Measurements from ENCODE around the gene HEBP2.
"Not testable (repeated sequence)": the region's sequence is repeated elsewhere in the genome, so short reads cannot be mapped to it uniquely, and the experiment has no call there.

HEBP2 gene

DNA sequence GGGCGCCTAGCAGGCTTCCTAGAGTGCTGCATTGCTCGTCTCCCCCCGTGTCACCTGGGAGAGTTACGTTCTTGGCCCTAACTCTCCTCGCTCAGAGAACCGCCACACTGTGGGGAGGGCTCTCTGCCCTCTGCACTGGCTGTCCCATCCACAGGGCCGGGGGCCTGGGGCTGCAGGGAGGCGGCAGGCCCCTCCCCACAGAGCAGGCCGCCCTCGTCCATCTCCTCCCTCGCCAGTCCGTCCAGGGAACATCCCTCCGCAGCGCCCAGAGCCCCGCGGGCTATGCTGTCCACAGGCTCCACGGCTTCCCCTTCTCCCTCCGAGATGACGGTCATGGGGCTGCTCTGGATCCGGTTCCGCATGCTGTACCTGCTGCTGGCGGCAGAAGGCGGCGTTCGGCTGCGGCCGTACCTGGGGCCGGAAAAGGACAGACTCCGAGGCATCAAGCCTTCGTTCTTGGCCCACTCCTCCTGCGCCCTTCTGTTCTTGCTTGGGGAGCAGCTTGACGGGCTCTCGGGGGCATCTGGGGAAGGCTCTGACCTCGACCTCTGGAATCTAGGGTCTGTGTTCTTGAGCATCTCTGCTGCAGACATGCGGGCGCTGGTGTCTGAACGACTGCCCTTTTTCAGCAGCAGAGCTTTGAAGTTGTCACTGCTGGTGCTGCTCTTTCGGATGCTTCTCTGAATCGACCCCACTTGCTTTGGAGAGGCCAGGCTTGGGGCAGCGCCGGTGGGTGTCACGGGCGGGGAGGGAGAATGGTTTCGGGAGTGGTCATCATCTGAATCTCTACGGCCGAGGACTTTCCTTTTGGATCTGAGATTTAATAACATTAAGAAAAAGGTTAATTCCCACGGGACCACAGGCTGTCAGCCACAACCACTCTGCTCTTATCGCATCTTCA, 20.2 kb downstream of the HEBP2 start:
- no peak for DNase-seq

DNA sequence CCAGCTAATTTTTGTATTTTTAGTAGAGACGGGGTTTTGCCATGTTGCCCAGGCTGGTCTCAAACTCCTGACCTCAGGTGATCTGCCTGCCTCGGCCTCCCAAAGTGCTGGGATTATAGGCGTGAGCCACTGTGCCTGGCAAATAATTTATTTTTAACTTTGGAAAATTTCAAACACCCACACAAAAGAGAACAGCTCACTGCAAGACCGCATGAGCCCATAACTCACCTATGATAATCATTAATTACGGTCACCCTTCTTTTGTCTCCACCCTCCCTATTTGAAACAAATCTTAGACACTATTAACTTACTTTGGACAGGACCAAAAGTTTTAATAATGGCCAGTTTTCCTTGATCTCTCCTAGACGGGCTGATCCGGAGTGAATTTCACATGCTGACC, 21.2 kb downstream of the HEBP2 start:
- DNase-seq: not testable (repeated sequence)

DNA sequence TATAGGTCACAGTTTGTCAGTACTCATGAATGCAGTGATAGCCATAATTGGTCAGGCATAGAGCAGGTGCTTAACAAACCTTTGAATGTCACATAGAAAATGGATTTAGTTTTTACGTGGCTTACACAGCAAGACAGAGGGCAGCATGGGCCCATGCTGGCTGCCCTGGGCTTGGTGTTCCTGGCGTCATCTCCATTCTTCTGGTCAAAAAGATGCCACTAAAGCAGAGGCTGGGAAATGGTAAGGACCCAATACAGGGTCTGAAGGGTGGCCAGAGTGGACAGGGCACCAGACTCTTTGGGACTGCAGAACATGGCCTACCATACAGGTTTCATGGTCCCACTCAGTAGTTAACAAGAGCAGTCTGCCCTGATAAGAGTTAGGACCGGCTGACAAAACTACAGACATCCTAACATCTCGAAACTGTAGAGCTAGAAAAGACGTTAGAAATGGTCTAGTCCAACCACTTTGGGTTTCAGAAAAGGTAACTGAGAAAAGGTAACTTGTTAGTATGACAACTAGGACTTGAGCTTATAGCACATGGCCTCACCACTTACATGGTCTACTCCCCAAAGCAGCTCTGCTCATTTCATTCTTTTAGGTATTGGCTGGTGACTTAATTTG, 22.6 kb downstream of the HEBP2 start:
- no peak for DNase-seq

DNA sequence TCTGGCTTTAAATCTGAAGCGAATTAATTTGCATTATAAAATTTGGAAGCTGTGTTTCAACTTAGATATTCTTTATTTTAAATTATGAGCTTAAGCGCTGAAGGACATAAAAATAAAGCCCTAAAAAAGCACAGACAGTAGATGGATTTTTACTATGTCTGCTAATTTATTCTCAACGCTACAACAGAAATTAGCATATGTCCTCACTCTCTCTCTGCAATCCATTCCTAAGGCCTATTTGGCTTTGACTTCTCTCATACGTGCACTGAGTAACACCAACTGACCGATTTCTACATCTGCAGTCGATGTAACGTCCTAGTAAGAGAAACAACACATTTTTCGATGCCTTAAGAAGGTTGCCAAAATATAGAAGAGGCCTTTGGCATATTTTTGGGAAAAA, 23.7 kb downstream of the HEBP2 start:
- no peak for DNase-seq

DNA sequence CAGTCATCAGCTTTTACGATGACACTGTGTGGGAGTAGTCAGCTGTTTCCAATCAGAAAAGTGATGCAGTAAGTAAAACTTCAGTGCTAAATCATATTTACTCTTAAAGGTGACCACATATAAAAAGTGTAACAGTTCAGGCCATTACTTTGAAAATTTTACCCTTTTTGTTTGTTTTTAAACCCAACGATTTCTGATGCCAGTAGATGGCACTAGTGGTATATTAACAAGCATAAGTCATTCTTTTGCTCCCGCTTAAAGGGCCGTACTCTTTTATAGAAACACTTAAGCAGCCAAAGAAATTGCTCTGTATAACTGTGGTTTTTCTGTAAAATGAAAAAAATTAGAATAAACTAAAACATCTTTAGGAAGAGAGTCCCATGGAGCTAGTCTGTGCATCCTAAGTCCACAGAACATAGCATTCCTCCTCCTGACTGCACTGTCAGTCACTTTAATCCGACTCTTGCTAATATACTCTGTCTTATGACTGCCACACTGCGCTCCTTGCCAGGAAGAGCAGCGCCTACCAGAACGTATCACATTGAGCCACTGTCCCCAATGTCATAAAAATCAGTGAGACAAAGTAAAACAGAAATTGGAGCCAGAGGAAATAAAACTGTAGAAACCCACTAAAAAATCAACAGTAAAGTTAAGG, 25.0 kb downstream of the HEBP2 start:
- DNase-seq: peak; percentile 45 to 74

DNA sequence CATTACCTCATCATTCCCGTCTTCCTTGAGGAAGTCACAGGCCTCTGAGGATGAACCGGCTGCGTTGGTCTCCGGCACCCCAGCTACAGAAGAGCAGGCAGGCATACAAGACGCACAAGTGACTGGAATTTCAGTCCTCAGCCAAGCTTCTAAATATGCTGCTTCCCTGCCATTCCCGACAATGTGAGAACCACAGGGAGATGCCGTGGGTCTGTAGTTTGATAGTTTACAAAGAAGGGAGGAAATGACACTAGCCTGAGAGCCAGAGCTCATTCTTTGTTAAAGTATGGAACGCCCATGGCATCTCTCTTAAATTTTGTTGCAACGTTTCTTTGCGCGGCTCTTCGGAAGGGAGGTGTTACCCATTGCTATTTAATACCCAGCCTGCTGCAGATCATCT, 25.7 kb downstream of the HEBP2 start:
- DNase-seq: no peak

DNA sequence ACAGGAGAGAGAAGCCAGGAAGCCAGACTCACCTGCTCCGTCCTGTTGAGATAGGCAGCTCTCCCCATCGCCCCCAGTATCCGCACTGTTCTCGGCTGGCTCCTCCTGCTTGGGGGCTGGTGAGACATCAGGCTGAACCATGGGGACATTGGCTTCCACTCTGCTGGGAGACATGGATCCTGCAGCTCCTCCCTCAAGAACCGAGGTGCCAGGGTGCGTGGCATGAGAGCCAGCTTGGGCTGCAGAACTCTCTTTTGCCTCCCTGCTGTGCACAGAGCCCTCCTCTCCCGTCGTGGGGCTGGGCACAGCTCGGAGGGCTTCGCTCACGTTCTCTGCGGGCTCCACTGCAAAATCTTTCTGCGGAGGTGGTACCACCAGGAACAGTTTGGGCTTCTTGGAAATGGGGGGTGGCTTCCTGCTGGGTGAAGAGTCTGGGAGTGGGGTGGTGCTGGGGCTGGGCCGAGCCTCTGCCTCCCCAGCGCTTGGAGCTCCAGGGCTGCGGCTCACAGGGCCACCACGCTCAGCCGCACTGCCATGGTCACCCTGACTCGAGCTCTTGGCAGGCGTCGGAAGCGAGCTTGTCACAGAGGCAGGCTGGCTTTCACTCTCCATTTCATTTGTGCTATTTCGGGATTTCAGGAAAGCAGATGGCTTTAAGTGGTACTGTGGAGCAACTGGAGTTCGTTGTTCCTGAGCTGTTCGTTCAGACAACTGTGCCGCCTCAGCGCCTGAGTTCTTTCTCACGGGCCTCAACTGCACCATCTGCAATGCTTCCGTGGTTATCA, 26.5 kb downstream of the HEBP2 start:
- no peak for DNase-seq

DNA sequence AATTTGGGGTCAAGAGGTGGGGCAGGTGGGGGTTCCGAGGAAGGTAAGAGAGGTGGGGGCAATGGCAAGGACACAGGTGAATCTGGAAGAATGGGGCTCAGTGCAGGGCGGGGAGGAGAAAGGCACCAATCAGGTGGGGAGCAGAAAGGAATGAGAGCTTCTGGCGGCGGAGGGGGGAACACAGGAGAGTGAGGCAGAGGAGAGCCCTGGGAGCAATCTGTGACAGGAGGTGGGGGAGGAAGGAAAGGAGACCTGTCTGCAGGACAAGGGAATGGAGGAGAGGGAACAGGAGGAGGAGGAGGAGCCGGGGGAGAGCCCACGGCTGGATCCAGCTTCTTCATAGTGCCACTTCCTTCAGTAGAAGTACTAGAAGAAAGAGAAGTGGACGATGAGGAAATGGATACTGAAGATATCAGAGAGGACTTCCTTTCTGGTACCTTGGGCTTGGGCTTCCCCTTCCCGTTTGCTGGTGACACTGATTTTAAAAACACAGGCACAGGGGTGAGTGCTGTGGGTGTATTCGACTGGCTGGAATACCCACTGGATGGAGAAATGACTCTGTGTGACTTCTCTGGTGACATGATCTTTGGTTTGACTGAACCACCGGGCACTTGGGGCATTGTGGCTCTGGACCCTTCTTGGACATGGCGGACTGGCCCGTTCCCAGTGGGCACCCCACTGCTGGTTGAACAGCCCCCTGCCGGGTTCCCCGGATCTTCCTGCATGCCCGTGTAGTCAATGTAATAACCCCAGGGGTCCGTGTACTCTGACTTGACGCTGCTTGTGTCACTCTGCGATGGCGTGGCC, 27.4 kb downstream of the HEBP2 start:
- DNase-seq: peak; percentile 88 to 95

DNA sequence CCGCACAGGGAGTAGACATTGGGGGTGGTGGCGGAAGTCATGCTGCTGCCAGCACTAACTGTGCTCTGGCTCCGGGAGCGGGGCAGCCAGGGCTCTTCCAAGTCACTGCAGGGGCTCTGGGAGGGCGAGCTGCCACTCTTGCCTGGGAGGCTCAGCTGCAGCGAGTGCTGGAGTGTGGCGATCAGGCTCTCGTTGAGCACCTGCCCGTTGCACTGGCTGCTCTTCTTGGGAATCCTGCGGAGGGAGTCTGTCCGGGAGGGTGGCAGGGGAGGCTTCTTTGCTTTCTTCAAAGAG, 28.0 kb downstream of the HEBP2 start:
- no peak for DNase-seq

DNA sequence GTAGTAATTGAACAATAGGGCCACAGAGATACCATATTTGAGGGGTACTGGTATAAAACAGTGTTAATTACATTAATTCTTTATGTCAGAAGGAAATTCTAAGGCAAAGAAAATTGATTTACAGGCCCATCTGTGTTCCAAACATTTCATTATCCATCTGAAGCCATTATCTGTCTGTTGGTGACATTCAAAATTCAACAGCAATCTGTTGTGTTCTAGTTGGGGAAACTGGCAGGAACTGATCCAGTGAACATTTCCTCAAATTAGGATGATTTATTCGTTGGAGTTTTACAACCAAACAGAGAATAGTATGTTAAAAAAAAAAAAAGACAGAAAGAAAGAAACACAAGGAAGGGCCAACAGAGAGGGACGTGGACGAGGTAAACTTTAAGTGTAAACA, 30.1 kb downstream of the HEBP2 start:
- DNase-seq: no peak

DNA sequence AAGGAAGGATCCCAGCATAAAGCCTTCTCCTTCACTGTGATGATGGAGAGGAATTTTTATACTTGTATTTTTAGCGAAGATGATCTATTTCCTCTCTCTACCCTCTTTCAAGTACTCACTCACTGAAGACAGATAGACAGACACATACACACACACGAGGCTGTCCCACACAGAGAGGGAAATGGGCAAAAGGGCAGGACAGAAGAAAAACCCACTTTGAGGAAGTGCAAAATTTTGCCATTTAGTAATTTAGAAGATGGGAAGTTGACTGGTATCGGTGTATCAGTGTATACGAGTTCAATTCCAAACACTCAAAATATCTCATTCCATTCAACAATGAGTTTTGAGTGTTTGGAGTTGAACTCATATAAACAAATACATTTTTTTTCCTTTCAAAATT, 30.9 kb downstream of the HEBP2 start:
- DNase-seq: peak; percentile 74 to 84

DNA sequence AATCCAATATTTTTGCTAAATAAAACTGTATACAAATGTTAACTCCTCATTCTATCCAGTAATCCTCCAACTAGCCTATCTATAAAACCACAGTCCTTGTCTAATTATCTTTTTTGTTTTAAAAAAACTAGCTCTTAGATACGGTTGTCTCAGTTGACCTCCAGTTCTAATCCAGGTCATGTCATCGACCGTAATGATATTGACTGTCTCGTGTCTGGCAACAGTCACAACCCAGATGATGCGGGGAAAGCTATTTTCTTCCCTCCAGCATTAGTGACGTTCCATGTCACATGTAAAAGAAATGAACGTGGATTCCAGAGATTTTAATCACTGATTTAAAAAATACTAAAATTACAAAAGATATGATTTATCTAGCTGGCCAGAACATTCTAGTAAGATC, 35.5 kb downstream of the HEBP2 start:
- DNase-seq: no peak

DNA sequence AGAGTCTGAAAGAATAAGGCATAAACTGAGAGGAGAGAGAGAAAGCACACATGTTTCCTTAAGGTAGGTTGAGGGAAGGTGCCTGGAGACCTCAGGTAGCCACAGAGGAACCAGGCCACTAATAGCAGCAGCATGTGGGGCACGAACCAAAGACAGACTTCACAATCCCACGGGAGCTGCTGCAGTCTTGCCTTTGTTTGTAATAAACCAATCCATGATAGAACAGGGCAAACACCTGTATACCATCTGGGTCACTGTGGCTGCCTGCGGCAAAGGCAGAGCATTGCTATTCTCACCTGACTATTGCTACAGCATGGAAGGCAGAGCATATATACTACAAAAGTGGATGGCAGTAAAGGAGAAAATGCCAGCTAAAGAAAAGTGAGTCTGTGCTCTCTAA, 36.3 kb downstream of the HEBP2 start:
- no peak for DNase-seq

DNA sequence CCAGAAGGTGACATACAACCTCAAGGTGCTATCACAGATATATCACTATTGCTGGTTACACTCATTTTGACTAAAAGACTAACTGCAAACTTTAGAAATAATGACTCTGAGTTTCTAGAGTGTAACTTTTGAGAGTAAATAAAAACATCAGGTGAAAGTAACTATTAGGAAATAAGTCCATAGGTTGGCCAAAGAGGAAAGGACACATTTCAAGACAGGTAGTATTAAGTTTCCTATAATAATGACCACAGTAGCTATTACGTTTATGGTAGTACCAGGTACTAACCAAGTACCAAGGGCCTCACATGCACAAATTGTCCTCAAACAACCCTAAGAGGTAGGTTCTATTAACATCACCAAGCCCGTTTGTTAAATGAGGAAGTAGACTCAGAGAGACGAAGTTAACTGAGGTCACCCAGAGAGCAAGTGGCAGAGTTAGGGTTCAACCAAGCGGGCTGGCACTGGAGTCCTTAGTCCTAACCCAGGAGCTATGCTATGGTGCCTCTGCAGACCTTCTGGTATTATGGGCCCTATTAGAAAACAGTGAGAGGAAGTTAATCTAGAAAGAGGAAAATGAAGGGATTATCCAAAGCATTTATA, 36.8 kb downstream of the HEBP2 start:
- DNase-seq: no peak

DNA sequence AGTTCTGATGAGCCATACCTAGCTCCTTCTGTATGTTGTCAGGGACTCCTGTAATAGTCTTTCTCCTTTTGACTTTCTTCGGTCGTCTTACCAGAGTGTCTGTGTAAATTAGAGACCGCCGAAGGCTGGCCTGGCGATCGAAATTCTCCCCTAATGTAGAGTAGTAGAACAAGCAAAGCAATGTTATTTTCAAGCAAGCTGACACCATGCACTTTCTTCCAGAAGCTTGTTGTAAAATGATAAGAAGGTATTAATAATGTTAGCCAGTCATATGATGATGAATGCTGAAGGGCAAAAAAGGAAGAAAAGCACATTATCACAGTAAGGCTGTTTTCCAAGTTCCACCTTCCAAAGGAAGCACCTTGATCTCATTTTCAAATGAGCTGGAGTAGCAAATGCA, 37.9 kb downstream of the HEBP2 start:
- DNase-seq: no peak

DNA sequence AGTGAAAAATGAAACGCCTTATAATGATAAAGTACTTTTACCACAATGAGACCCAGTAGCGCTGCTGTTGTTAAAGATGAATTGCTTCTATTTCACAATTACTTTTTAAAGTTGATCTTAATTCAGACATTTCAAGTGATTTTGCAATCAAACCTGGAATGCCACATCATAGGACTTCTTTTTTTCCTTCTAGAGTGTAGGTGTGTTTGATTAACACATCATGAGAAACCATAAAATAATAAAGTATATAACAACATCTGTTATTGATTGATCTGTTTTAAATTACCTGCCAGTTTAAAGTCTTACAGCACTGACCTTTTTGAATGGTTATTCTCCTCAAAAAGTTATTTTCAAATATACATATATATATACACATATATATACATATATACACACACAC, 38.6 kb downstream of the HEBP2 start:
- DNase-seq: no peak

DNA sequence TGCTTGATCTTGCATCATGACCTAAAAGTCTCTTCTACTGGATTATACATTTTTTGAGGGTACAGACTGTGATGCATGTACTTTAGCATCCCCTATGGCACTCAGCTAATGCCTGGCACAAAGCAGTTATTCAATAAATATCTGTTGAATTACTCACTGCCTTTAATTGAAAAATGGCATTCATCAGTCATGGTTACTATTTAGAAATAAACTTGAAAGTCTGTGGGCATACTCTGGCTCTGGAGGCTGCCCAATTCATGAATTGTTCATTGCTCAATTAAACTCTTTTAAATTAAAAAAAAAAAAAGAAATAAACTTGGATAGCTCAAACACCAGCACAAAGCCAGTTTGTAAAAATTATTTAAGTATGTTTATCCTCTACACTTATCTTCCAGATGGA, 40.0 kb downstream of the HEBP2 start:
- DNase-seq: no peak

DNA sequence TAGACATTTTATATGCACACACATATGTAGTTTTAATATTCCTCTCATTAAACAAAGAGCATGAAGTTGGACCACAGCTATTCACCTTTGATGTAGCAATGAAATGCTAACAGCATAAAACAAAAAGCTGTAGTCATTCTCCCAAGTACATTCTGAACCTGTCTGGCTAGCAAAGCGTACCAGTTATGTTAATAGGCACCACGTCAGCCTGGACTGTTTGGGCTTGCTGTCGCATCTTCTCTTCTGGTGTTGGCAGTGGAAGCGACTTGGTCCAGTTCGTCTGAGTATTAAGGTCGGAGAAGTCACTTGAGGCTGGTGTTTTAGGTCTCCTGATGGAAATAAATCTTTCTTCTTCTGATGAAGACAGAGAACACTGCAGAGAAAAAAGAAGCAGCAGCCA, 42.8 kb downstream of the HEBP2 start:
- DNase-seq: no peak

DNA sequence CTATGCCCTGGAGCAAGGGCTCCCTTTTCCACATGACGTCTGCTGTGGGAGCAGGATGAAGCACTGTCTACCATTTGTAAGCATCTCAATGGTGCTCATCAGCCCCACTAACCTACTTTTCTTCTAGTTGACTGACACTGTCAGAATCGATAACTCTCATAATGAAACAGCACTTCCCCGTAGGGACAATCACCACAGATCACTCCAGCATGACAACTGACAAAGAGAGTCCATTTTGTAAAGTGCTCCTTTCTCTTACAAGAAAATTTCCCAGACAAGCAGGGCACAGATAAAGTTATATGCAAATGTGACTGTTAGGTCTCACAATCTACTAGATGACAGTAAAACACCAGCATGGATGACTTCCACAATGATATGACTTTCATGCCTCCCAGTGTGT, 46.4 kb downstream of the HEBP2 start:
- no peak for DNase-seq

DNA sequence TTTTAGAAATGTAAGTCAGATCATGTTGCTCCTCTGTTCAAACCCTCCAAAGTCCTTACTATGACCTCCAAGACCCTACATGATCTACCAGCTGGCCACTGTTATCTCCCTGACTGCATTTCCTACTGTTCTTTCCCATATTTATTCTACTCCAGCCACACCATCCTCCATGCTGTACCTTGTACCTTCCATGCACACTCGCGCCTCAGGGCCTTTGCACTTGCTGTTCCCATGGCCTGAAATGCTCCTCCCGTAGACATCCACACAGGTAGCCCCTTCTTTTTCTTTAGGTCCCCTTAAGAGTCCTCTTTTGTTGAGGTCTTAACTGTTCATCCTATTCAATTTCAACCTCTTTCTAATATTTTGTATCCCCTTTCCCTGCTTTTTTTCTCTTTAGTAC, 47.0 kb downstream of the HEBP2 start:
- DNase-seq: no peak

DNA sequence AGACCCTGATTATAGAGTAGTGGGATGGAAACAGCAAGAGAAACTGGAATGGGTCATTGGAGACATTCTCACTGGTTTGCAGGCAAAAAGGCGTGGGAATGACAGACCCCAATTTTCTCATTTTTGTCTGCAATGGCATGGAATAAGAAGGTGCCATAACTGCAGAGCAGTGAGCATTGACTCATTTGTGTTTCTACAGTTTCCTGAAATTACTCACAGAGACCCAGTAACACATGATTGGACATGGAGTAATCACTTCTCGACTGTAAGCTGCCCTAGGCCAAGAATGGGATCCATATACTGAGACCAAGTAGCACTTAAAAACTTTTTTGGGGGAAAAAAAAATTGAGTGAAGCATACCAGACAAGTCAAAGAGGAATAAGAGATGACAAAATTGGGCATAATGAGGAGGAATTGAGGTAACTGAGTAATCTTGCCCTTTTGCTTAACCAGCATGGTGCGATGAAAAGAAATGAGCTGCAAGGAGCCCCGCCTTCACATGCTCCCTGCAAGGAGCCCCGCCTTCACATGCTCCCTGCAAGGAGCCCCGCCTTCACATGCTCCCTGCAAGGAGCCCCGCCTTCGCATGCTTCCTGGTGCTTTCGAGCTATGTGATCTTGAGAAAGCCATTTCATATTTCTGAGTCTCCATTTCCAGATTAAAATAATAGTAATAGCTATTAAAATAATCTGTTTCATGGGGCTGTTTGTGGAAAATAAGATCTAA, 51.1 kb downstream of the HEBP2 start:
- DNase-seq: peak in 1 of 2 donors; percentile 9
